Measurements from ENCODE around the gene HORMAD1.
A peak's percentile ranks its signal among the peaks of the same experiment; 100 is the strongest.
"Not testable (repeated sequence)": the region's sequence is repeated elsewhere in the genome, so short reads cannot be mapped to it uniquely, and the experiment has no call there.

Gene HORMAD1

DNA sequence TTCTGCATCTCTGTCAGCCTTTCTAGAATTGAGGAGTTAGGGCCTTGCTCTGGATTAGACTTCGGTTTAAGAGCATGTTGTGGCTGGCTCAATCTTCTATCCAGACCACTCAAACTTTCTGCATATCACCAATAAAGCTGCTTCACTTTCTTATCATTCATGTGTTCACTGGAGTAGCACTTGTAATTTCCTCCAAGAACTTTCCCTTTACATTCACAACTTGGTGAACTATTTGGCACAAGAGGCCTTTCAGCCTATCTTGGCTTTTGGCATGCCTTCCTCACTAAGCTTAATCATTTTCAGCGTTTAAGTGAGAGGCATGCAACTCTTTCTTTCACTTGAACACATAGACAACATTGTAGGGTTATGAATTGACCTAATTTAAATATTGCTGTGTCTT lies 3.6 kb upstream of the HORMAD1 start:
- no peak overlapping the region for H3K27ac Mint-ChIP-seq
- no peaks in the 10 kb centered on the region for H3K4me1 Mint-ChIP-seq
- H3K27me3 Mint-ChIP-seq, result no peaks in the 10 kb centered on the region
- no peaks in the 10 kb centered on the region for H3K9me3 Mint-ChIP-seq
- H3K36me3 Mint-ChIP-seq, result peaks cover 7% of the 10 kb centered on the region
- ATAC-seq (ENCODE audit: low read depth), result no peak
- no peak for DNase-seq (ENCODE audit: low spot score in 2 of 2)
- H3K4me3 Mint-ChIP-seq, result no peak overlapping the region

DNA sequence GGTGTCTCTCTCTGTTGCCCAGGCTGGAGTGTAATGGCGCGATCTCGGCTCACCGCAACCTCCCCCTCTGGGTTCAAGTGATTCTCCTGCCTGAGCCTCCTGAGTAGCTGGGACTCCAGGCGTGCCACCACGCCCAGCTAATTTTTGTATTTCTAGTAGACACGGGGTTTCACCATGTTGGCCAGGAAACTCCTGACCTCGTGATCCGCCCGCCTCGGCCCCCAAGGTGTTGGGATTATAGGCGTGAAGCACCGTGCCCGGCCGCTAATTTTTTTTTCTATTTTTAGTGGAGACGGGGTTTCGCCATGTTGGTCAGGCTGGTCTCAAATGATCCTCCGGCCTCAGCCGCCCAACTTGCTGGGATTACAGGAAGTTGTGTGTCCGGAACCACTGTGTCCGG lies 597 bp downstream of the HORMAD1 start:
- no peaks in the 10 kb centered on the region for H3K4me1 Mint-ChIP-seq
- H3K36me3 Mint-ChIP-seq, result peaks cover 7% of the 10 kb centered on the region
- ATAC-seq (ENCODE audit: low read depth) (no peak), DNase-seq (ENCODE audit: low spot score in 2 of 2) (no peak)
- H3K27ac Mint-ChIP-seq, result no peak overlapping the region
- no peak overlapping the region for H3K4me3 Mint-ChIP-seq
- no peaks in the 10 kb centered on the region for H3K9me3 Mint-ChIP-seq
- no peaks in the 10 kb centered on the region for H3K27me3 Mint-ChIP-seq

DNA sequence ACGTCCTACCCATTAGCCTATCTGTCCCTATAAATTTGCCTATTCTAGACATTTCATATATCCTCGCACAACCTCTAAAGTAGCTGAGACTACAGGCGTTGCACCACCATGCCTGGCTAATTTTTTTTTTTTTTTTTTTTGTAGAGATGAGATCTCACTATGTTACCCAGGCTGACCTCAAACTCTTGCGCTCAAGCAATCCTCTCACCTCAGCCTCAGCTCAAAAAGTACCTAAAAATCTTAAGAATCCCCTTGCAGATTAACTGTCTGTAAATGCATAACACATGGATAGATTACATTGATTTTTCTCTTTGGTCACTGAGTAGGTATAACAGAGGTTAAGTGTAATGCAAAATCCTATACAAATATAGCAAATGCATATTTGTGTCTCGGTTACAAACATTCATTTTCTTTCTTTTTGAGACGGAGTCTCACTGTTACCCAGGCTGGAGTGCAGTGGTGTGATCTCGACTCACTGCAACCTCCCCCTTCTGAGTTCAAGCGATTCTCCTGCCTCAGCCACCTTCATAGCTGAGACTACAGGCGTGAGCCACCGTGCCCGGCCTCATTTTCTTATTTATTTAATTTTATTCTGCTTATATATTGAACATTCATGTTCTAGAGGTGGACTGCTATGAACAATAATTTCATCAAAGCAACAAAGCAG lies 2.3 kb downstream of the HORMAD1 start:
- Mint-ChIP-seq H3K4me1 (no peaks in the 10 kb centered on the region), H3K9me3 (no peaks in the 10 kb centered on the region), H3K27ac (no peak overlapping the region), H3K27me3 (no peaks in the 10 kb centered on the region), H3K4me3 (no peak overlapping the region), H3K36me3 (peaks cover 3% of the 10 kb centered on the region)
- no peak for ATAC-seq (ENCODE audit: low read depth)
- DNase-seq (ENCODE audit: low spot score in 2 of 2), result no peak

DNA sequence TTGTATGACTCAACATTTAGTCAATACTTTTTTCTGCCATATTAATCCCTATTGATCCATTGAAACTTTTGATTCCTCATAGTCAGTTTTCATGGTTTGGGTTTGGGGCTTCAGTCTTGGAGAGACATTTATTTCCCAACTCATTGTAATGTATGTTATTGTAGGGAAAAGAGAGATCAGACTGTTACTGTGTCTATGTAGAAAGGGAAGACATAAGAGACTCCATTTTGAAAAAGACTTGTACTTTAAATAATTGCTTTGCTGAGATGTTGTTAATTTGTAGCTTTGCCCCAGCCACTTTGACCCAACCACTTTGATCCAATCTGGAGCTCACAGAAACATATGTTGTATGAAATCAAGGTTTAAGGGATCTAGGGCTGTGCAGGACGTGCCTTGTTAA lies 11.7 kb downstream of the HORMAD1 start:
- not testable (repeated sequence) for H3K9me3 Mint-ChIP-seq; DNase-seq (ENCODE audit: low spot score in 2 of 2); H3K27me3 Mint-ChIP-seq; H3K4me1 Mint-ChIP-seq; H3K36me3 Mint-ChIP-seq; H3K27ac Mint-ChIP-seq; H3K4me3 Mint-ChIP-seq; ATAC-seq (ENCODE audit: low read depth)

DNA sequence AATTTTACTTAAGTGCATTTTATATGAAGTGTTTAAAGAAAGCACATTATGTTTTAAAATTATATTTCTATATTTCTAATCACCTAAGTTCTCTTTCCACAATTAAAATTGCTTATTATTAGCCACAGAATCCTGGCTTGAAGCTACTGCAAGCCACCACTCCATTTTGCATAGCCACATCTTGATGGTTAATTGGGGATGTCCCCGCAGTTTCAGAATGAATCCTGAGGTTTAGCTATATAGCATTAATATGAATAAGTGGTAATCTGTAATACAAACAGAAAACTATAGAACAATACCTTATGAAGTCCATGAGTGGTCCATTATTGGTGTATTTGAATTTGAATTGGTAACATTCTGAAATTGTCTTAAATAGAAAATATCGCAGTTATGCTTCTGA lies 12.1 kb downstream of the HORMAD1 start:
- Mint-ChIP-seq H3K9me3 (no peaks in the 10 kb centered on the region), H3K4me3 (no peak overlapping the region), H3K27ac (no peak overlapping the region), H3K4me1 (no peaks in the 10 kb centered on the region), H3K27me3 (no peaks in the 10 kb centered on the region), H3K36me3 (peaks cover 3% of the 10 kb centered on the region)
- peak; percentile 48 for ATAC-seq (ENCODE audit: low read depth)
- DNase-seq (ENCODE audit: low spot score in 2 of 2), result no peak

DNA sequence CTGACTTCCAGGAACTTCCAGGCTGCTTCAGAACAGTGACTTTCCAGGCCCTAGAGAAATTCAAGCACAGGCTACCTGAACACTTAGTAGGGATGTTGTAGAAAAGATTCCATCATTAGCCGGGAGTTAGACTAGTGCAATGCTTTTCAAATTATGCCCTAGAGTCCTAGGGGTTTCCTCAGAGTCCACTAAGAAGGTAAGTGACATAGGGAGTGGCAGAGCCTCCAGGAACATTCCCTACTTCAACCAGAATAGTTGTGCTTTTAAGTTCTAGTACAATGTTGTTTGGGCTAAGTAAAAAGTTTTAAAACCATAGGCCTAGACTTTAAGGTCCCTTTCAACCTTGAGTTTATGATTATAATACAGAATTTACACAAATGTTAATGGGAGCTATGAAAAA lies 14.6 kb downstream of the HORMAD1 start:
- Mint-ChIP-seq H3K4me1 (no peaks in the 10 kb centered on the region), H3K36me3 (peaks cover 3% of the 10 kb centered on the region), H3K4me3 (no peak overlapping the region), H3K9me3 (no peaks in the 10 kb centered on the region), H3K27me3 (no peaks in the 10 kb centered on the region), H3K27ac (no peak overlapping the region)
- no peak for ATAC-seq (ENCODE audit: low read depth)
- no peak for DNase-seq (ENCODE audit: low spot score in 2 of 2)

DNA sequence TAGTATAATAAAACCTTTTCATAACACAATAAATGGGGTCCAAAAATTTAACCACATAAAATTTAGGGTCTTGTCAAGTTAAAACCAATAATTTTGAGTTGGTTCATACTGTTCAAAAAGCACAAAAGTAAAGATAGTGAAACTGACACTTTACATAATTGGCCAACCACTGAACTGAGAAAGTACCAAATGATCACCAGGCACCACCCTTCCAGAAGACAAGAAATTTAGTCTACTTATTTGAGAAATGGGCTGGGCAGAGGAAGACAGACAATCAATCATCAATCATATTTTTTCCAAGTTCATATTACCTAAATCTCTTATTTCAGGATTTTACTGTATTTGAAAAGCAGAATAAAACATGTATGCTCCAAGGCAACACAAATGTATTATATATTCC lies 17.3 kb downstream of the HORMAD1 start:
- no peaks in the 10 kb centered on the region for H3K4me1 Mint-ChIP-seq
- H3K27ac Mint-ChIP-seq, result no peak overlapping the region
- H3K4me3 Mint-ChIP-seq, result no peak overlapping the region
- H3K9me3 Mint-ChIP-seq, result no peaks in the 10 kb centered on the region
- H3K27me3 Mint-ChIP-seq, result no peaks in the 10 kb centered on the region
- no peak for DNase-seq (ENCODE audit: low spot score in 2 of 2)
- ATAC-seq (ENCODE audit: low read depth), result no peak
- H3K36me3 Mint-ChIP-seq, result peaks cover 3% of the 10 kb centered on the region

DNA sequence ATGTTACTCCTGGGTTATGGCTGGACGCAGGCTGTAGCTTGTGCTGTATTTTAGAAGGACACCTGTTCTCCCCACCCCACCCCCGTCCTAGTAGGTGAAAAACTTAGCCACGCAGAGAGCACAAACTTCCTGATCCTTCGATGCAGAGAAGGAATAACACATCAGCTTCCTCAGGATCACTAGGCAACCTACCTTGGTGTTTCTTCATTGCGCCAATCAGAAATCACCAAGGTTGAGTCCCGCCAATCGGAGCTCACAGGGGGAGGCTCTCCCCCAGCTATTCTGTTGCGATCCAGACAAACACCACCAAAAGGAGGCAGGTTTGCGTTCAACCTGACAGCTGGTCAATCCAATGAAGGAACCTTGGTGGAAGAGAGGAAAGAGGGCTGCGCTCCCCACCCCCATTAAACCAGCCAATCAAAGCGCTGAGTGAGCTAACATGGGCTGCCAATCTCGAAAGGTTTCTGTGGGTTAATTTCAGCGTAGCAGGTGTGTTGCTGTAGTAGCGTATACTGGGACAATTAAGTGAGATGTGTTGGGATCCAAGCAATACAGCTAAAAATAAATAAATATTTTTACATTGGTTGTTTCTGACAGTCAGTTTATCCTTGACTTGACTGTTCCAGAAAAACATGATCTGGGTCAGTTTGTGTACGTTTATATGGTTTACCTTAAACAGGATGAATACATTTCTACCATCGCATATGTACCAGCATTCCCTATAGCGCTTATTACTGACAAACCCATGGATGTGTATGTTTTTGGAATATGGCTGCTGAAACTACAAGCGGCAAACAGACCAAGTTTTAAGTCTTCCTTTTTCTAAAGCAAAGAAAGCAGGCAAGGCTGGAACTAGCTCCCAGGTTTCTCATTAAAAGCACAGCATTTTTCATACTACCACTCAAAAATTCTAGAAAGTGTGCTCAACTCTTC lies 23.4 kb downstream of the HORMAD1 start, which contains the start of gene GOLPH3L:
TSS of gene GOLPH3L (minus strand) at position 160 of the 933 bp plus-strand sequence. CDS start 2,316 bp downstream, outside the sequence.
- H3K4me3 Mint-ChIP-seq, result peak within 1 kb of the TSS; percentile 97
- no peaks in the 10 kb centered on the region for H3K27me3 Mint-ChIP-seq
- no peaks in the 10 kb centered on the region for H3K9me3 Mint-ChIP-seq
- peak within 1 kb of the TSS; percentile 91 for H3K27ac Mint-ChIP-seq
- peaks cover 4% of the 10 kb centered on the region for H3K36me3 Mint-ChIP-seq
- DNase-seq (ENCODE audit: low spot score in 2 of 2), result peak; percentile 62 to 76
- H3K4me1 Mint-ChIP-seq, result peaks cover 17% of the 10 kb centered on the region
- ATAC-seq (ENCODE audit: low read depth), result peak; percentile 98

DNA sequence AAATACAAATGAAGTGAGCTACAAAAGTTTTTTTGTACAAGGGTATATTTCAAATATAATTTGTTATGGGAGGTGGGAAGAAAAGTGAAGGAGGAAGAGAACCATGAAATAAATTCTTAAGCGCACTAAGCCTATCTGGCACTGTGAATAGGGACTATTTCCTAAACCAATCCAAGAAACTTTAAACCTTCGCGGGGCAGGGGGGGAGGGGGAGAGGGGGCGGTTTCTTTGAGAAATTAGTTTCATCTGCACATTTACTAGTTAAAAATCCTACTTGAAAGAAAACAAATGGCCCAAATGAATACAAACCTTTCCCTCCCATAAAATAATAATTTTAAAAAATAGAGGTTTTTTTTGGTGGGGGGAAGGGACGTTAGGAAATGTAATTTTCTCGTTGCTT lies 24.1 kb downstream of the HORMAD1 start:
- Mint-ChIP-seq H3K36me3 (peaks cover 4% of the 10 kb centered on the region), H3K27me3 (no peaks in the 10 kb centered on the region), H3K4me3 (peak overlapping the region; percentile 97), H3K4me1 (peaks cover 17% of the 10 kb centered on the region), H3K9me3 (no peaks in the 10 kb centered on the region), H3K27ac (peak overlapping the region; percentile 91)
- DNase-seq (ENCODE audit: low spot score in 2 of 2) (no peak), ATAC-seq (ENCODE audit: low read depth) (no peak)

DNA sequence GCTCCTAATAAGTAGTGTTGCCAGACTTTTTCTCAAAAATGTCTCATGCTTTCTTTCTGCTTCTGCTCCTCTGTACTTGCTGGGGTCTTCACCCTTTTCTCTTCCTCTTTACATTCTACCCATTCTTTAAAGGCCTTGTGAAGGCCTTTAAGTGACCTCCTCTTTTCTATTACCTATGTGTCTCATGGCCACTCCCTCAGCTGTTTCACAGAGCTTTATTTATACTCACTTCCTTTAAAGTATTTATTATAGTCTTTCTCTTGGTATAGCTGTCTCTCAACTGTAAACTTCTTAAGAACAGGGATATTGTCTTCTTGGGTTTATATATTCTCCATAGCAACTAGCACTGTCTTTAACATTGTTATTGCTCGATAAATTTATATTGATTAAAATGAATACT lies 24.5 kb downstream of the HORMAD1 start:
- Mint-ChIP-seq H3K4me3 (peak overlapping the region; percentile 76), H3K27ac (peak overlapping the region; percentile 91), H3K27me3 (no peaks in the 10 kb centered on the region), H3K9me3 (no peaks in the 10 kb centered on the region), H3K4me1 (peaks cover 17% of the 10 kb centered on the region), H3K36me3 (peaks cover 4% of the 10 kb centered on the region)
- ATAC-seq (ENCODE audit: low read depth) (no peak), DNase-seq (ENCODE audit: low spot score in 2 of 2) (no peak)

DNA sequence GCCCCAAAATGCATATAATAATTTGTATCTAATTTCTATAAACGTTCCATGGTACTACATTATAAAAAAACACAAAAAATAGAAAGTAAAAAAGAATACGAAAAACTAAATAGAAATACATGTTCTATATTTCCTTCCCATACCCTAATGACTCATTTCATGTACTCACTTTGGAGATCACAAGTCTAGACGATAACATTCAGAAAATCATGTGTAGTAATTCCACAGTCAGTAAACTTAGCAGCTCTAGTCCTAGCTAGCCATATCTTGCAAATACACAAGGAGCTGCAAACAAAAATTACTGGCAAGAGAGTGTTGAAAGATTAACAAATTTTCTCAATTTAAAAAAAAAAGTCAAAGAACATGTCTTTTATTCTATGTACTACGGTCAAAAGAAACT lies 25.1 kb downstream of the HORMAD1 start:
- H3K4me3 Mint-ChIP-seq, result no peak overlapping the region
- no peaks in the 10 kb centered on the region for H3K9me3 Mint-ChIP-seq
- DNase-seq (ENCODE audit: low spot score in 2 of 2) (no peak), ATAC-seq (ENCODE audit: low read depth) (no peak)
- H3K27me3 Mint-ChIP-seq, result no peaks in the 10 kb centered on the region
- peaks cover 17% of the 10 kb centered on the region for H3K4me1 Mint-ChIP-seq
- no peak overlapping the region for H3K27ac Mint-ChIP-seq
- peaks cover 5% of the 10 kb centered on the region for H3K36me3 Mint-ChIP-seq

DNA sequence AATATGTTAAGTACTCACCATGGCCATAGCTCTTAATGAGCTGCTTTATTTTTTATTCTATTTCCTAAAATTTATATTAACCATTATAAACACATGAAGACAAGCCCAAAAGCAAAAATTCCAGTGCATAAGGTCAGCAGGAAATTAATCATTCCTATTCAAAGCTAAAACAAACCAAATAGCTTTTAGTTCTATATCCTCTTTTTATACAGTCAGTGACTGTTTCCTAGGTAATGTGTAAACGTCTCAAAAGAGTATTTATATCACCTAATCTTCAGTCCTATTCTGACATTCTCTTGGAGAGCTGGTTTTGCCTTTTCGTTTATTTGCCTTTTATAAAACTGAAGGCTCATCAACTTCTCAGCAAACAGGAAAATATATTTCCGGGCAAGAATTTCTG lies 28.0 kb downstream of the HORMAD1 start:
- Mint-ChIP-seq H3K4me3 (no peak overlapping the region), H3K4me1 (peaks cover 18% of the 10 kb centered on the region)
- DNase-seq (ENCODE audit: low spot score in 2 of 2), result no peak

DNA sequence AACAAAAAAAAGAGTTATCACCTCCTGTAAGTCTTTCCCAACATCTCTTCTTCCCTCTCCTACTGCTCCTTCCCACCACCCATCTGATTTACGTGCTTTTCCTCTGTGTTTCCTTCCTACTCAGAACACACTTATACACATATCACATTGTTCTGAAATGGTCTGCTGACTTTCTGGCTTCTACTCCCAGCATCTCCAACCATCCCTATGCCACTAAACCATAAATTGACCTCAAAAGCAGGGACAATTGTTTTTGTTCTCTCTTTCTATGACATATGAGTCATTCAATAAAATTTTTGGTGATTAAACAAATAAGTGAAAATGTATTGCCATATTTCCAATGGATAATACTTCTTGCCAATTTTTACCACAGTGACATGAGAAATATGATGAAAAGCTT lies 31.9 kb downstream of the HORMAD1 start:
- Mint-ChIP-seq H3K27ac (peak overlapping the region; percentile 26), H3K4me3 (no peak overlapping the region), H3K27me3 (no peaks in the 10 kb centered on the region), H3K36me3 (peaks cover 7% of the 10 kb centered on the region), H3K9me3 (no peaks in the 10 kb centered on the region), H3K4me1 (peaks cover 10% of the 10 kb centered on the region)
- no peak for DNase-seq (ENCODE audit: low spot score in 2 of 2)
- ATAC-seq (ENCODE audit: low read depth), result no peak

More for the DNA sequence above, 28.0 kb downstream of the HORMAD1 start:
- H3K27ac Mint-ChIP-seq, result no peak overlapping the region
- ATAC-seq (ENCODE audit: low read depth), result no peak
- no peaks in the 10 kb centered on the region for H3K9me3 Mint-ChIP-seq
- no peaks in the 10 kb centered on the region for H3K27me3 Mint-ChIP-seq
- H3K36me3 Mint-ChIP-seq, result peaks cover 9% of the 10 kb centered on the region

DNA sequence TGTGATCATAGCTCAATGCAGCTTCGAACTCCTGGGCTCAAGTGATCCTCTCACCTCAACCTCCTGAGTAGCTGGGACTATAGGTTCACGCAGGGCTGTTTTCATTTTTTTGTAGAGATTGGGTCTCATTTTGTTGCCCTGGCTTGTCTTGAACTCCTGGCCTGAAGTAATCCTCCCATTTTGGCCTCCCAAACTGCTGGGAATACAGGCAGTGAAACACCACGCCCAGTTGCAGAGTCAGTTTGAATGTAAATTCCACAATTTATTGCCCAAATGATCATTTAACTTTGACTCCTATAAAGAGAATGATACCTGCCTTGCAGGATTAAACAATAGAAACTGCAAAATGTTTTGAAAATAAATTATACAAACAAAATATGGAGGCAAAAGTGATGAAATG lies 34.4 kb downstream of the HORMAD1 start:
- H3K27ac Mint-ChIP-seq, result no peak overlapping the region
- peaks cover 6% of the 10 kb centered on the region for H3K4me1 Mint-ChIP-seq
- H3K36me3 Mint-ChIP-seq, result peaks cover 7% of the 10 kb centered on the region

More for the DNA sequence above, 34.4 kb downstream of the HORMAD1 start:
- DNase-seq (ENCODE audit: low spot score in 2 of 2) (no peak), ATAC-seq (ENCODE audit: low read depth) (no peak)
- H3K4me3 Mint-ChIP-seq, result no peak overlapping the region
- no peaks in the 10 kb centered on the region for H3K9me3 Mint-ChIP-seq
- H3K27me3 Mint-ChIP-seq, result no peaks in the 10 kb centered on the region
